Measurements from ENCODE around the gene MAT2A. TPM values are rescaled to one million over a fixed set of nuclear protein-coding genes. Genes with fewer than 3 reads are reported as not detected.

The MAT2A gene
- total and polyA plus RNA-seq, 2 of the 8 experiments (the other 6 are each of a cell fraction or from before 2014, with no cell fraction given) = 255 to 307 TPM

DNA sequence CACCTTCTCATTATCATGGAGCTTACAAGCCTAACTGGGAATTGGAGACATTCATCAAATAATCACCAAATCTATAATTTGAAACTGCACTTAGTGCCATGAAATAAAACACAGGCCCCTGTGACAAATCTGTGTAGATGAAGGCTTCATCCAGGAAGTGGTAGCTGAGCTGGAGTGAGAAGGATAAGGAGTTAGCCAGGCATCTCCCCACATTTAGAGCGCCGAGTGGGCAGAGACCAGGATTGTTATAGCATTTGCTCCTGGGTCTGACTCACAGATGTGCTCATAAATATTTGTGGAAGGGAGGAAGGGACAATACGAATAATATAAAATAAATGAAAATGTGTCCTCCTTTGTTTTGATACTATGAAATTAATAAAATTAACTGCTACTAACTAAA lies 2.5 kb upstream of the MAT2A start (continued):
- TF ChIP-seq, protein P1, sequence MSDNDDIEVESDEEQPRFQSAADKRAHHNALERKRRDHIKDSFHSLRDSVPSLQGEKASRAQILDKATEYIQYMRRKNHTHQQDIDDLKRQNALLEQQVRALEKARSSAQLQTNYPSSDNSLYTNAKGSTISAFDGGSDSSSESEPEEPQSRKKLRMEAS (IDR thresholded peaks at IDR 0.05) = no peak
- no peak for TF ChIP-seq SP2 (IDR thresholded peaks at IDR 0.05; ENCODE audit: low read length)
- TF ChIP-seq CHD1 (IDR thresholded peaks at IDR 0.05; ENCODE audit: low read depth, low read length) = no peak
- TF ChIP-seq HDAC2 (IDR thresholded peaks at IDR 0.05; ENCODE audit: borderline replicate concordance in 1 of 2, low read depth in 2 of 2, low read length in 2 of 2) = no peak
- no peak for TF ChIP-seq NRF1 (IDR thresholded peaks at IDR 0.05; ENCODE audit: low read depth, low read length)

Measured in H1 (cell line).